Measurements from ENCODE around the gene TTLL5. TPM values are rescaled to one million over a fixed set of nuclear protein-coding genes. Genes with fewer than 3 reads are reported as not detected.
"Not testable (repeated sequence)": the region's sequence is repeated elsewhere in the genome, so short reads cannot be mapped to it uniquely, and the experiment has no call there.

The TTLL5 gene
- total RNA-seq, 1 experiment from 2014 or later: 34.7 TPM

GRCh38 chr14:75917322-75917945 is 256.4 kb downstream of the TTLL5 start:
- no peak overlapping the region for H3K4me2 ChIP-seq (ENCODE audit: low read length)
- H3K4me1 ChIP-seq (ENCODE audit: insufficient read depth, low read length): no peaks in the 10 kb centered on the region
- H4K20me1 ChIP-seq (ENCODE audit: low read length): no peaks in the 10 kb centered on the region
- no peak overlapping the region for H3K9ac ChIP-seq (ENCODE audit: low read length)
- no peak overlapping the region for H3K4me3 ChIP-seq (ENCODE audit: low read length)
- ATAC-seq: no peak
- H3F3A ChIP-seq (ENCODE audit: low read length, unreplicated experiment): no peaks in the 10 kb centered on the region
- H3K27me3 ChIP-seq (ENCODE audit: low read length): no peaks in the 10 kb centered on the region
- no TSS peak for BruUV-seq (replicated peaks)
- H3K9me3 ChIP-seq (ENCODE audit: low read length): no peaks in the 10 kb centered on the region
- H3K9me2 ChIP-seq (replicated peaks; ENCODE audit: low read length): no peaks in the 10 kb centered on the region
- TF ChIP-seq EZH2 (IDR thresholded peaks at IDR 0.05; ENCODE audit: low read length, unreplicated experiment) (no peak), CTCF (conservative IDR thresholded peaks at IDR 0.05; ENCODE audit: low read depth, low read length) (no peak), EZH2phosphoT487 (IDR thresholded peaks at IDR 0.05; ENCODE audit: borderline replicate concordance, low read length) (no peak)
- no peaks in the 10 kb centered on the region for H3K79me2 ChIP-seq (ENCODE audit: low read length)
- H2AFZ ChIP-seq (ENCODE audit: low read length): no peak overlapping the region
- POLR2A ChIA-PET (ENCODE audit: unreplicated experiment): interaction anchor here (0.7 kb wide), 1 partner anchor 68 kb away, joined by 3 read pairs; no protein-coding TSS in a partner anchor
- intact Hi-C loops (cut with micrococcal nuclease): no loop called here
- no peak overlapping the region for H3K27ac ChIP-seq (ENCODE audit: low read length)
- CTCF ChIA-PET: interaction anchor here (0.6 kb wide), 1 partner anchor 23 kb away, joined by 3 read pairs; no protein-coding TSS in a partner anchor
- no peaks in the 10 kb centered on the region for H3K36me3 ChIP-seq (ENCODE audit: low read depth, low read length)
- DNase-seq: no peak

GRCh38 chr14:75917946-75918335 is 256.9 kb downstream of the TTLL5 start:
- Histone ChIP-seq H4K20me1 (ENCODE audit: low read length) (no peaks in the 10 kb centered on the region), H3K27me3 (ENCODE audit: low read length) (no peaks in the 10 kb centered on the region), H3F3A (ENCODE audit: low read length, unreplicated experiment) (no peaks in the 10 kb centered on the region), H3K9ac (ENCODE audit: low read length) (no peak overlapping the region), H3K9me3 (ENCODE audit: low read length) (no peaks in the 10 kb centered on the region), H3K27ac (ENCODE audit: low read length) (no peak overlapping the region), H3K79me2 (ENCODE audit: low read length) (no peaks in the 10 kb centered on the region), H3K4me2 (ENCODE audit: low read length) (no peak overlapping the region), H3K4me1 (ENCODE audit: insufficient read depth, low read length) (no peaks in the 10 kb centered on the region), H3K4me3 (ENCODE audit: low read length) (no peak overlapping the region), H3K9me2 (replicated peaks; ENCODE audit: low read length) (no peaks in the 10 kb centered on the region), H2AFZ (ENCODE audit: low read length) (no peak overlapping the region), H3K36me3 (ENCODE audit: low read depth, low read length) (no peaks in the 10 kb centered on the region)
- ATAC-seq: no peak
- TF ChIP-seq CTCF (conservative IDR thresholded peaks at IDR 0.05; ENCODE audit: low read depth, low read length) (no peak), EZH2phosphoT487 (IDR thresholded peaks at IDR 0.05; ENCODE audit: borderline replicate concordance, low read length) (no peak), EZH2 (IDR thresholded peaks at IDR 0.05; ENCODE audit: low read length, unreplicated experiment) (no peak)
- ChIA-PET CTCF (interaction anchor here (0.6 kb wide), 1 partner anchor 23 kb away, joined by 3 read pairs; no protein-coding TSS in a partner anchor), POLR2A (ENCODE audit: unreplicated experiment) (no interaction called here)
- no peak for DNase-seq
- intact Hi-C loops (cut with micrococcal nuclease): no loop called here
- BruUV-seq (replicated peaks): no TSS peak

- H3F3A ChIP-seq (ENCODE audit: low read length, unreplicated experiment); H3K4me3 ChIP-seq (ENCODE audit: low read length); intact Hi-C loops (cut with micrococcal nuclease); H4K20me1 ChIP-seq (ENCODE audit: low read length); H3K27ac ChIP-seq (ENCODE audit: low read length); H3K4me1 ChIP-seq (ENCODE audit: insufficient read depth, low read length); H3K36me3 ChIP-seq (ENCODE audit: low read depth, low read length); BruUV-seq (replicated peaks); POLR2A ChIA-PET (ENCODE audit: unreplicated experiment); H3K9ac ChIP-seq (ENCODE audit: low read length); CTCF ChIA-PET; H3K4me2 ChIP-seq (ENCODE audit: low read length); H2AFZ ChIP-seq (ENCODE audit: low read length); H3K9me3 ChIP-seq (ENCODE audit: low read length); H3K27me3 ChIP-seq (ENCODE audit: low read length); ATAC-seq; H3K79me2 ChIP-seq (ENCODE audit: low read length); DNase-seq; H3K9me2 ChIP-seq (replicated peaks; ENCODE audit: low read length): not testable (repeated sequence)
Measured at GRCh38 chr14:75920421-75920820, 259.4 kb downstream of the TTLL5 start.

GRCh38 chr14:75925141-75925840 is 264.2 kb downstream of the TTLL5 start:
- H3K79me2 ChIP-seq (ENCODE audit: low read length); H3K9me2 ChIP-seq (replicated peaks; ENCODE audit: low read length); H3K36me3 ChIP-seq (ENCODE audit: low read depth, low read length); DNase-seq; H3K4me1 ChIP-seq (ENCODE audit: insufficient read depth, low read length); H2AFZ ChIP-seq (ENCODE audit: low read length); H3K4me2 ChIP-seq (ENCODE audit: low read length); intact Hi-C loops (cut with micrococcal nuclease); H3K9ac ChIP-seq (ENCODE audit: low read length); ATAC-seq; H3K9me3 ChIP-seq (ENCODE audit: low read length); H4K20me1 ChIP-seq (ENCODE audit: low read length); H3K4me3 ChIP-seq (ENCODE audit: low read length); H3F3A ChIP-seq (ENCODE audit: low read length, unreplicated experiment); CTCF ChIA-PET; H3K27ac ChIP-seq (ENCODE audit: low read length); H3K27me3 ChIP-seq (ENCODE audit: low read length); BruUV-seq (replicated peaks): not testable (repeated sequence)
- POLR2A ChIA-PET (ENCODE audit: unreplicated experiment): interaction anchor here (0.6 kb wide), 1 partner anchor 104 kb away, joined by 5 read pairs; no protein-coding TSS in a partner anchor

All from PC-3 (cell line).